Measurements from ENCODE around the gene CTNNA2.

- TF ChIP-seq CTCF (conservative IDR thresholded peaks at IDR 0.05) (no peak), EZH2 (IDR thresholded peaks at IDR 0.05; ENCODE audit: low read depth) (no peak)
Measured at GRCh38 chr2:80007777-80008503, 495.1 kb downstream of the CTNNA2 start.

Measured in PC-9 (cell line).